GM23338 (cell line): ENCODE measurements around the gene AP2A2. TPM values are rescaled to one million over a fixed set of nuclear protein-coding genes. Genes with fewer than 3 reads are reported as not detected.

ENCODE experiments used
- ATAC-seq: fragments of 200-7000 bp; cut with Tn5 transposase; 3 replicates; pipeline ENCODE4 v1.9.1; 2020
- DNase-seq: peaks from one replicate; pipeline ENCODE4 v3.0.0-alpha.2; 2015; ENCODE audit warnings: low spot score
- H2AFZ ChIP-seq: fragments of 200-600 bp; sonication (generic); 2 replicates; pipeline ENCODE4 v1.8.0; 2016; ENCODE audit warnings: antibody characterized with exemption, mild to moderate bottlenecking, moderate library complexity
- H3F3A ChIP-seq: fragments of 200-600 bp; sonication (generic); replicated peaks from 2 replicates; pipeline ENCODE4 v1.8.0; 2017; ENCODE audit warnings: antibody characterized with exemption, mixed run types, low read depth
- H3K27ac ChIP-seq: fragments of 200-600 bp; sonication (generic); 2 replicates; pipeline ENCODE4 v1.6.1; 2016; ENCODE audit warnings: low read depth
- H3K27me3 ChIP-seq: fragments of 200-600 bp; sonication (generic); 2 replicates; pipeline ENCODE4 v1.8.0; 2016; ENCODE audit warnings: mild to moderate bottlenecking, mixed run types, moderate library complexity; ENCODE audit not compliant: insufficient read depth
- H3K36me3 ChIP-seq: fragments of 200-600 bp; sonication (generic); 2 replicates; pipeline ENCODE4 v1.8.0; 2016; ENCODE audit warnings: mild to moderate bottlenecking; ENCODE audit not compliant: insufficient read depth
- H3K4me1 ChIP-seq: fragments of 200-600 bp; sonication (generic); 2 replicates; pipeline ENCODE4 v1.8.0; 2016; ENCODE audit warnings: mild to moderate bottlenecking, moderate library complexity; ENCODE audit not compliant: insufficient read depth
- H3K4me2 ChIP-seq: fragments of 200-600 bp; sonication (generic); 2 replicates; pipeline ENCODE4 v1.7.1; 2017; ENCODE audit warnings: mixed run types
- H3K4me3 ChIP-seq: fragments of 200-600 bp; sonication (generic); 2 replicates; pipeline ENCODE4 v1.6.1; 2016; ENCODE audit warnings: mixed run types
- H3K79me2 ChIP-seq: fragments of 200-600 bp; sonication (generic); replicated peaks from 2 replicates; pipeline ENCODE4 v1.8.0; 2017; ENCODE audit warnings: mild to moderate bottlenecking; ENCODE audit not compliant: insufficient read depth
- H3K9me2 ChIP-seq: fragments of 200-600 bp; sonication (generic); 2 replicates; pipeline ENCODE4 v1.8.0; 2017; ENCODE audit not compliant: insufficient read depth
- H4K20me1 ChIP-seq: fragments of 200-600 bp; sonication (generic); replicated peaks from 2 replicates; pipeline ENCODE4 v1.8.0; 2017; ENCODE audit warnings: mild to moderate bottlenecking; ENCODE audit not compliant: insufficient read depth
- H3K27ac Mint-ChIP-seq: 2 replicates; pipeline ENCODE4 v1.8.0; 2020; ENCODE audit warnings: inconsistent platforms, mild to moderate bottlenecking, moderate library complexity, mixed read lengths
- H3K27me3 Mint-ChIP-seq: 3 replicates; pipeline ENCODE4 v1.8.0; 2022; ENCODE audit warnings: low read depth, mild to moderate bottlenecking, moderate library complexity, mixed read lengths, inconsistent platforms; ENCODE audit not compliant: insufficient read depth, poor library complexity
- H3K36me3 Mint-ChIP-seq: 3 replicates; pipeline ENCODE4 v1.8.0; 2021; ENCODE audit warnings: low read depth, mild to moderate bottlenecking, inconsistent platforms, moderate library complexity, mixed read lengths
- H3K4me1 Mint-ChIP-seq: 3 replicates; pipeline ENCODE4 v1.8.0; 2020; ENCODE audit warnings: mild to moderate bottlenecking, inconsistent platforms, mixed read lengths
- H3K4me3 Mint-ChIP-seq: 3 replicates; pipeline ENCODE4 v1.8.0; 2021; ENCODE audit warnings: moderate library complexity, mild to moderate bottlenecking, inconsistent platforms, mixed read lengths
- H3K9me3 Mint-ChIP-seq: 3 replicates; pipeline ENCODE4 v1.8.0; 2020; ENCODE audit warnings: moderate library complexity, mild to moderate bottlenecking, inconsistent platforms, mixed read lengths
- CREB1 ChIP-seq: fragments of 250-450 bp; sonication (Bioruptor Pico); IDR thresholded peaks from 2 replicates; pipeline ENCODE4 v1.5.0; 2020; ENCODE audit warnings: low read depth, mild to moderate bottlenecking, moderate library complexity
- CTCF ChIP-seq, 2 experiments: fragments of 200-600 bp in 1 of 2; sonication (generic) in 1 of 2; conservative IDR thresholded peaks; 2 replicates each; pipeline versions ENCODE4 v1.5.1 to v1.6.1; 2016 to 2017; ENCODE audit warnings: antibody characterized with exemption in 2 of 2, low read depth in 2 of 2, mild to moderate bottlenecking in 2 of 2, moderate library complexity in 1 of 2
- ETS1 ChIP-seq: IDR thresholded peaks from 2 replicates; pipeline ENCODE4 v1.6.1; 2016; ENCODE audit warnings: antibody characterized with exemption
- EZH2 ChIP-seq: fragments of 200-600 bp; sonication (generic); IDR thresholded peaks from one replicate; pipeline ENCODE4 v1.8.0; 2017; ENCODE audit warnings: antibody characterized with exemption, mild to moderate bottlenecking, low read depth; ENCODE audit not compliant: unreplicated experiment
- EZH2phosphoT487 ChIP-seq: fragments of 200-600 bp; sonication (generic); IDR thresholded peaks from one replicate; pipeline ENCODE4 v1.8.1; 2018; ENCODE audit warnings: antibody characterized with exemption; ENCODE audit not compliant: unreplicated experiment
- JUNB ChIP-seq: IDR thresholded peaks from one replicate; pipeline ENCODE4 v1.6.1; 2016; ENCODE audit warnings: antibody characterized with exemption; ENCODE audit not compliant: unreplicated experiment
- POLR2AphosphoS5 ChIP-seq: IDR thresholded peaks from 2 replicates; pipeline ENCODE4 v1.6.1; 2016; ENCODE audit warnings: antibody characterized with exemption, low read depth
- REST ChIP-seq: IDR thresholded peaks from one replicate; pipeline ENCODE4 v1.6.1; 2018; ENCODE audit warnings: antibody characterized with exemption; ENCODE audit not compliant: unreplicated experiment
- ZNF462 ChIP-seq: fragments of 250-450 bp; sonication (Bioruptor Pico); IDR thresholded peaks from 2 replicates; pipeline ENCODE4 v1.5.0; 2020; ENCODE audit warnings: mild to moderate bottlenecking, moderate library complexity
- polyA plus RNA-seq: library from polyadenylated mRNA; unstranded; fragments of >200 nt; fragmentation: Nextera tagmentation; extraction: Ambion mirVana; gene quantifications from 2 replicates; pipeline ENCODE4 v1.2.1, GENCODE V29; 2016
- total RNA-seq: library from RNA; depleted of rRNA; stranded (reverse); fragments of >200 nt; shearing (Covaris generic); gene quantifications from 2 replicates; pipeline ENCODE4 v1.2.3, GENCODE V29; 2014

The AP2A2 gene
- total and polyA plus RNA-seq, 2 experiments from 2014 or later: 23.7 to 47.5 TPM

- H3F3A ChIP-seq: no peaks in the 10 kb centered on the region
- H3K27me3 ChIP-seq: no peaks in the 10 kb centered on the region
- H3K4me2 ChIP-seq: no peak overlapping the region
- no peaks in the 10 kb centered on the region; the same call in 2 of the 3 replicates for H3K36me3 Mint-ChIP-seq
- H3K4me1 Mint-ChIP-seq: no peaks in the 10 kb centered on the region
- H3K79me2 ChIP-seq: no peaks in the 10 kb centered on the region
- no peak overlapping the region for H3K27ac ChIP-seq
- no peak for TF ChIP-seq CTCF (conservative IDR thresholded peaks at IDR 0.05; ENCODE audit: low read depth in 2 of 2)
- no peak for TF ChIP-seq JUNB
- no peak for TF ChIP-seq ZNF462 (CRISPR knock-in tag)
- no peak for TF ChIP-seq CREB1 (CRISPR knock-in tag)
- TF ChIP-seq EZH2phosphoT487: no peak
- no peak for TF ChIP-seq ETS1
- no peak for TF ChIP-seq REST
- no peak for TF ChIP-seq EZH2
- no peak for TF ChIP-seq POLR2AphosphoS5
- no peak overlapping the region for H2AFZ ChIP-seq
- DNase-seq: no peak
- H3K36me3 ChIP-seq: no peaks in the 10 kb centered on the region
- no peaks in the 10 kb centered on the region for H4K20me1 ChIP-seq
- no peak overlapping the region for H3K4me3 ChIP-seq
- no peaks in the 10 kb centered on the region for H3K9me2 ChIP-seq
- H3K4me3 Mint-ChIP-seq: no peak overlapping the region
- H3K27ac Mint-ChIP-seq: no peak overlapping the region
- ATAC-seq: no peak
- no peaks in the 10 kb centered on the region for H3K9me3 Mint-ChIP-seq
- no peaks in the 10 kb centered on the region for H3K4me1 ChIP-seq
- H3K27me3 Mint-ChIP-seq: peaks cover 10% of the 10 kb centered on the region
Measured at GRCh38 chr11:1035577-1036283, 110.1 kb downstream of the AP2A2 start.
